GM19025 (cell line): ENCODE measurements around the gene LMOD1.
"Not testable (repeated sequence)": the region's sequence is repeated elsewhere in the genome, so short reads cannot be mapped to it uniquely, and the experiment has no call there.

Source experiments
- ATAC-seq: cut with Tn5 transposase; IDR thresholded peaks from one replicate; pipeline ENCODE4 v1.9.1; 2021; ENCODE audit warnings: mild to moderate bottlenecking, low read depth, moderate library complexity; ENCODE audit not compliant: unreplicated experiment

The LMOD1 gene

GRCh38 chr1:201880928-201881571 lies 65.3 kb downstream of the LMOD1 start:
- no peak for ATAC-seq

DNA sequence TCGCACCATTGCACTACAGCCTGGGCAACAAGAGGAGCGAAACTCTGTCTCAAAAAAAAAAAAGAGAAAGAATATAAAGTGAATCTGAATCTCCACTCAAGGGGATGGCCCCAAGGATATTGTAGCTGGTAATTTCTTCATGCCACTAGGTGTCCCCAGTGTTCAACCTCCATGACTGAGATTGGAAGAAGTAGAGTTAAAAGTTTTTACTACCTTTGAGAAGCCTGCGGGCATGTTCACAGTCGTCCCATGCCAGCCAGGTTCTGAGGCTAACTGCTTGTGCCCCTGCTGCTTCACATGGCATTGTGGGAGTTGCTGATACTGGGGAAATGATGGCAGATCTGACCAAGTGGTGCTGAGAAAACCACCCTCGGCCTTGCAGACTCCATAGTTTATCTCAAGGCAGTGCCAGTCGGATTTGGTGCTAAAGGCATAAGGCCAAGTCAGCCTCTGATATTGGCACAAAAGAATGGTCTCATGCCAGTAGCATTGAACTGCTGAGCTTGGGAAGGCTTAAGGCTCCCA lies 68.4 kb downstream of the LMOD1 start:
- no peak for ATAC-seq

DNA sequence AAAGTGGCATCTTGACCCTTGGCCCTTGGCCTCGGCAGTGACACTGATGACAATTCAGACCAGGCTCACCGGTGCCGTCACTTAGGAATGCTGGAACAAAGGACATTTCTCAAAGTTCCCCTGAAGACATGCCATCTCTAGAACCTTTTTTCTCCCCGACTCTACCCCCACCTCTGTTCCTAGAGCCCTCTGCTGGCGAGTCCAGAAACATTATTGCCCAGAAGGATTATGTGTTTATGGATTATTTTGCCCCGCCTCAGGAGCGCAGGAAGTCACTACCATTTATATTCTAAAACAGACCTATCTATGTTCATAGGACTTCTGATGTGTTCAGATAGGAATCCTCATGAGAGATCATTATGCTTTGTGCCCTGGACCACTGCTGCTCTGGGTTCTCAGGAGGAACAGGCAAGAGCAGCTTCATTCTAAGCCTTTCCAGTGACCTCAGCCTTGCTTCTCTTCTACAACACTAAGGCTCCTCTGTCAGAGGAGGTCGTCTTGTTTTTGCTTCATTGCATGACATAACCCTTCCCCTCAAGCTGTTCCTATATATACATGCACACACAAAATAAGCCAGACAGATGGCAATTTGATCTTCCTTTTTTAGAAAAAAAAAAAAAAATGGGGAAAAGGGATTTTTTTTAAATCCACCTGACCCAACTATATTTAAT lies 70.1 kb downstream of the LMOD1 start:
- ATAC-seq, result no peak

- ATAC-seq, result no peak
Measured at GRCh38 chr1:201874672-201875071, 71.7 kb downstream of the LMOD1 start.

GRCh38 chr1:201870397-201870796 lies 76.0 kb downstream of the LMOD1 start:
- ATAC-seq, result no peak

DNA sequence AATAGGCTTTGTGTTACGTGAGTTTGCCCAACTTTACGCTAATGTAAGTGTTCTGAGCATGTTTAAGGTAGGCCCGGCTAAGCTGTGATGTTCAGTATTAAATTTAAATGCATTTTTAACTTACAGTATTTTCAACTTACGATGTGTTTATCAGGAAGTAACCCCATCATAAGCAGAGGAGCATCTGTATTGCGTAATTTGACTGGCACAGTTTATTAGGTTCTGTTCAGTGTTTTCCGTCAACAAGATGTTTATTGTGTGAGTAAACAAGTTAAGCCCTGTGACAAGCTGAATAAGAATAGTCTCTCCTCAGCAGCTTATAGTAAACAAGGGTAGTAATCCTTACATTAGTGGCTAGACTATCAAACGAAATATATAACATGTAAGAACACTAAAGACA lies 84.9 kb downstream of the LMOD1 start:
- no peak for ATAC-seq

- ATAC-seq, result no peak
Measured at GRCh38 chr1:201859424-201859823, 86.9 kb downstream of the LMOD1 start.

GRCh38 chr1:201856722-201857121 lies 89.6 kb downstream of the LMOD1 start:
- ATAC-seq, result not testable (repeated sequence)

DNA sequence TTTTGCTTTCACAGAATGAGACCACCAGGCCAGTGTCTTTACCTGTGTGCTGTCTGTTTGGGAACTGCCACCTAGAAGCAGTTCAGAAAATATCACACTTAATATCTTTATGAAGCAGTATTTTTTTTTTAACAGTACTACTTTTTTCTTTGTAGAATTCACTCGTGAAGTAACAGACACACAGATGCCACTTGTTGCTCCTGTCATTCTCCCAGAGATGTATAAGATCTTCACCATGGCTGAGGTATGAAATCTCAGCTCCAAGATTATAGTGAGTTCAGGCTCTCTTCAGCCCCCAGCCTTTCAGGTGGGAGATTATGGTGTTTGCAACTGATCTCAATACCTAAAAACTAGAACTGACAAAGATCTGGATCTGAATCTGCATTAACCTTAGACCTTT lies 94.4 kb downstream of the LMOD1 start:
- no peak for ATAC-seq

- no peak for ATAC-seq
Measured at GRCh38 chr1:201850053-201850397, 96.3 kb downstream of the LMOD1 start.

DNA sequence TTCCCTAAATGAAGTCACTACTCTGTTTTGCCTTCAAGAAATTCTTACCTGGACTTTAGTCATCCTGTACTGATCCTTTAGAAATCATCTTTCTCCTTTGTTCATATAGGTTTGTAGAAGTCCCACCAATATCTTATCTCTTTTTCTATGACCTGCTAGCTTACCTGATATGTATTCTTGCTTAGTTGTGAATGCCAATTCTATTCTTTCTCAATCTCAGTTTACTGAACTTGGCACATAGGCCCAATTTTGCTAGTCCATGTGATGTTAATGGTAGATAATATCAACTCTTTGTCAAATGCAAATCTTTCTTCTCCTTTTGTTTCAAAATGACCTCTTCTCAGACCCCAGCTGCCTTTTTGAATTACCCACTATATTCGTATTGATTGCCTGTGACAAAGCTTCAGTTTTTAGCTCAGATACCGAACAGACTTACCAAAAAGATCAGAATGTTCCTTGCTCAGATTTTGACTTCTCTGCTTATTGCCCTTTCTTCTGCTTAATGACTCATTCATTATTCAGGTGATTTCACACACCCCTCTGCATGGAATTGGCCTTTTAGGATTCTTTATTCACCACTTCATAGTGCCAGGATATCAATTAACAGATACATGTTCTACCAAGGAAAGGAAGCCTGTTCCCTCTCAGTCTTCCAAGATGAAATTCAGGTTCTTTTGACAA lies 96.8 kb downstream of the LMOD1 start:
- no peak for ATAC-seq

DNA sequence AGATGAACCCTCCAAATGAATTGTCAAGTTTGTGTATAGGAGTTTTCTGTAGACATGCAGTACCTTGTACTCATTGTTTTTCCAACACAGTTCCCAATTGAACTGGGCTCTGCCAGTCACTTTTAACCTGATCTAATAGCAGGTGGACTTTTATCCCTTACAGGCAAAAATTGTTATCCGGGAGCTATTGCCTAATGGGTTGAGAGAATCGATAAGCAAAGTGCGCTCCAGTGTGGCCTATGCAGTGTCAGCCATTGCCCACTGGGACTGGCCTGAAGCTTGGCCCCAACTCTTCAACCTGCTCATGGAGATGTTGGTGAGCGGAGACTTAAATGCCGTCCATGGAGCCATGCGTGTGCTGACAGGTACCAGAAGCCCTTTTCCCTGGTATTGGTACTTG lies 98.1 kb downstream of the LMOD1 start:
- ATAC-seq, result no peak

GRCh38 chr1:201847150-201847549 lies 99.2 kb downstream of the LMOD1 start:
- no peak for ATAC-seq
